H1 (cell line): Measurements from ENCODE around the gene CIB2. TPM values are rescaled to one million over a fixed set of nuclear protein-coding genes. Genes with fewer than 3 reads are reported as not detected.

Experiments
- CTCF ChIA-PET: fragments of 300-600 bp; sonication (Branson Sonifier 250); formaldehyde crosslinking; loops from one replicate; lab custom pipeline; 2021; ENCODE audit not compliant: partially characterized antibody; lab: Charles Lee
- POLR2A ChIA-PET: fragments of 300-600 bp; sonication (Branson Sonifier 250); formaldehyde crosslinking; loops from one replicate; lab custom pipeline; 2021; ENCODE audit warnings: inconsistent platforms; ENCODE audit not compliant: partially characterized antibody; lab: Charles Lee
- DNase-seq, 2 experiments: peaks; one replicate each; pipeline versions ENCODE4 v3.0.0 to v3.0.0-alpha.2; 2010 to 2022; ENCODE audit warnings: low spot score in 2 of 2, low read depth in 1 of 2, mixed read lengths in 1 of 2
- FAIRE-seq: peaks from 2 replicates; lab custom pipeline; 2011; peaks lifted over from hg19 to GRCh38; lab: Jason Lieb, UNC
- H2AFZ ChIP-seq: 2 replicates; pipeline ENCODE4 v1.8.1; 2012; ENCODE audit warnings: low read length, inconsistent platforms
- H2AK5ac ChIP-seq: 2 replicates; pipeline ENCODE4 v1.6.1; 2013; ENCODE audit warnings: low read depth, low read length
- H2BK120ac ChIP-seq: replicated peaks from 2 replicates; pipeline ENCODE3; 2013; ENCODE audit warnings: low read depth, low read length, inconsistent platforms
- H2BK12ac ChIP-seq: 2 replicates; pipeline ENCODE4 v1.6.1; 2013; ENCODE audit warnings: low read depth, low read length
- H2BK15ac ChIP-seq: 2 replicates; pipeline ENCODE4 v1.6.1; 2013; ENCODE audit warnings: low read length
- H2BK20ac ChIP-seq: 2 replicates; pipeline ENCODE4 v1.6.1; 2013; ENCODE audit warnings: low read length
- H2BK5ac ChIP-seq: 2 replicates; pipeline ENCODE4 v1.6.1; 2013; ENCODE audit warnings: low read depth, low read length
- H3K14ac ChIP-seq: 2 replicates; pipeline ENCODE4 v1.6.1; 2013; ENCODE audit warnings: inconsistent platforms; ENCODE audit not compliant: insufficient read length
- H3K18ac ChIP-seq: 2 replicates; pipeline ENCODE4 v1.6.1; 2013; ENCODE audit warnings: low read length; ENCODE audit errors: extremely low read depth
- H3K23ac ChIP-seq: 2 replicates; pipeline ENCODE4 v1.6.1; 2013; ENCODE audit warnings: inconsistent platforms; ENCODE audit not compliant: insufficient read length
- H3K23me2 ChIP-seq: 2 replicates; pipeline ENCODE4 v1.6.1; 2013; ENCODE audit warnings: low read depth, low read length
- H3K27ac ChIP-seq: 2 replicates; pipeline ENCODE4 v1.6.1; 2011; ENCODE audit warnings: low read depth, low read length, inconsistent platforms
- H3K27me3 ChIP-seq, 4 experiments: replicated peaks in 1 of 4; 1 replicate in 1 of 4; 2 replicates in 3 of 4; pipeline versions ENCODE4 v1.6.1 to v1.8.1; 2011 to 2013; ENCODE audit warnings: low read length in 3 of 4, mild to moderate bottlenecking in 3 of 4, inconsistent platforms in 2 of 4, mixed read lengths in 2 of 4, moderate library complexity in 1 of 4; ENCODE audit not compliant: control insufficient read depth in 3 of 4, insufficient read depth in 3 of 4; ENCODE audit errors: extremely low read depth in 1 of 4
- H3K36me3 ChIP-seq, 4 experiments: 2 replicates each; pipeline versions ENCODE4 v1.6.1 to v1.8.1; 2011 to 2013; ENCODE audit warnings: mild to moderate bottlenecking in 4 of 4, low read length in 3 of 4, moderate library complexity in 2 of 4, control low read depth in 1 of 4, inconsistent platforms in 1 of 4; ENCODE audit not compliant: insufficient read depth in 4 of 4, control insufficient read depth in 2 of 4
- H3K4ac ChIP-seq: replicated peaks from 2 replicates; pipeline ENCODE3; 2013; ENCODE audit warnings: low read length, low read depth, mixed read lengths, inconsistent platforms; ENCODE audit not compliant: insufficient read length
- H3K4me1 ChIP-seq, 4 experiments: replicated peaks in 1 of 4; 1 replicate in 1 of 4; 2 replicates in 3 of 4; pipeline versions ENCODE4 v1.6.1 to v1.8.1; 2011 to 2013; ENCODE audit warnings: low read length in 3 of 4, inconsistent platforms in 2 of 4, mixed read lengths in 1 of 4; ENCODE audit not compliant: insufficient read depth in 4 of 4, control insufficient read depth in 3 of 4
- H3K4me2 ChIP-seq, 2 experiments: 2 replicates each; pipeline versions ENCODE4 v1.6.1 to v1.8.1; 2011 to 2013; ENCODE audit warnings: low read depth in 2 of 2, low read length in 2 of 2, control low read depth in 1 of 2, inconsistent platforms in 1 of 2, mild to moderate bottlenecking in 1 of 2; ENCODE audit not compliant: insufficient read depth in 1 of 2
- H3K4me3 ChIP-seq, 4 experiments: fragments of 200-600, 300-600 bp in 1 of 4; sonication (generic), shearing (Covaris generic), sonication (Bioruptor Twin) in 1 of 4; 2 replicates each; pipeline versions ENCODE4 v1.5.1 to v1.8.1; 2011 to 2016; ENCODE audit warnings: low read length in 4 of 4, low read depth in 3 of 4, control low read depth in 2 of 4, inconsistent platforms in 2 of 4, mild to moderate bottlenecking in 2 of 4, mixed read lengths in 1 of 4, moderate library complexity in 1 of 4; ENCODE audit not compliant: insufficient read depth in 2 of 4; ENCODE audit errors: extremely low read depth in 1 of 4
- H3K56ac ChIP-seq: replicated peaks from 2 replicates; pipeline ENCODE3; 2013; ENCODE audit warnings: low read depth, mild to moderate bottlenecking, mixed read lengths, low read length, inconsistent platforms; ENCODE audit not compliant: insufficient read length
- H3K79me1 ChIP-seq: 2 replicates; pipeline ENCODE4 v1.6.1; 2013; ENCODE audit warnings: low read depth, low read length, control low read depth
- H3K79me2 ChIP-seq, 2 experiments: 2 replicates each; pipeline versions ENCODE4 v1.6.1 to v1.8.1; 2012 to 2013; ENCODE audit warnings: low read length in 2 of 2, mild to moderate bottlenecking in 2 of 2, inconsistent platforms in 1 of 2; ENCODE audit not compliant: insufficient read depth in 2 of 2, control insufficient read depth in 1 of 2
- H3K9ac ChIP-seq, 4 experiments: replicated peaks in 1 of 4; 1 replicate in 1 of 4; 2 replicates in 3 of 4; pipeline versions ENCODE4 v1.6.1 to v1.8.1; 2011 to 2013; ENCODE audit warnings: low read depth in 3 of 4, low read length in 3 of 4, control low read depth in 2 of 4, mild to moderate bottlenecking in 2 of 4, moderate library complexity in 2 of 4, inconsistent platforms in 1 of 4; ENCODE audit errors: extremely low read depth in 1 of 4
- H3K9me3 ChIP-seq, 2 experiments: 2 replicates each; pipeline versions ENCODE4 v1.6.1 to v1.8.1; 2012 to 2013; ENCODE audit warnings: mild to moderate bottlenecking in 2 of 2, moderate library complexity in 2 of 2, control low read depth in 1 of 2, inconsistent platforms in 1 of 2, low read depth in 1 of 2, low read length in 1 of 2, mixed read lengths in 1 of 2; ENCODE audit not compliant: insufficient read depth in 2 of 2
- H4K20me1 ChIP-seq, 2 experiments: replicated peaks in 1 of 2; 2 replicates each; pipeline versions ENCODE3 to v1.8.1; 2011 to 2013; ENCODE audit warnings: inconsistent platforms in 2 of 2, low read length in 2 of 2, mild to moderate bottlenecking in 1 of 2; ENCODE audit not compliant: insufficient read depth in 2 of 2, control insufficient read depth in 1 of 2
- H4K5ac ChIP-seq: 2 replicates; pipeline ENCODE4 v1.6.1; 2013; ENCODE audit warnings: low read length, low read depth, mixed read lengths, inconsistent platforms; ENCODE audit not compliant: insufficient read length
- H4K8ac ChIP-seq: 2 replicates; pipeline ENCODE4 v1.8.0; 2013; ENCODE audit warnings: mild to moderate bottlenecking, moderate library complexity, low read length, inconsistent platforms; ENCODE audit not compliant: insufficient read depth; ENCODE audit errors: extremely low read depth
- H4K91ac ChIP-seq: replicated peaks from 2 replicates; pipeline ENCODE3; 2013; ENCODE audit warnings: low read length, mixed read lengths, inconsistent platforms; ENCODE audit not compliant: insufficient read length
- ATF2 ChIP-seq: IDR thresholded peaks from 2 replicates; pipeline ENCODE4 v1.6.1; 2012; ENCODE audit warnings: low read length, inconsistent platforms
- BACH1 ChIP-seq: IDR thresholded peaks from 2 replicates; pipeline ENCODE4 v1.6.1; 2012; ENCODE audit warnings: low read length, improper control_type of control experiment
- CREB1 ChIP-seq: IDR thresholded peaks from 2 replicates; pipeline ENCODE4 v1.6.1; 2012; ENCODE audit warnings: inconsistent platforms
- EGR1 ChIP-seq: IDR thresholded peaks from 2 replicates; pipeline ENCODE4 v1.6.1; 2011; ENCODE audit warnings: low read depth, low read length, borderline replicate concordance
- FOSL1 ChIP-seq: IDR thresholded peaks from 2 replicates; pipeline ENCODE4 v1.6.1; 2011; ENCODE audit warnings: mild to moderate bottlenecking, low read depth, low read length, moderate library complexity; ENCODE audit not compliant: insufficient read depth
- JUN ChIP-seq: IDR thresholded peaks from 2 replicates; pipeline ENCODE4 v1.6.1; 2011; ENCODE audit warnings: low read depth, mild to moderate bottlenecking, improper control_type of control experiment, low read length
- KDM5A ChIP-seq: fragments of 200-600 bp; IDR thresholded peaks from 2 replicates; pipeline ENCODE4 v1.7.1; 2012; ENCODE audit warnings: mild to moderate bottlenecking, low read length, inconsistent platforms, mixed read lengths
- MAFK ChIP-seq: IDR thresholded peaks from 2 replicates; pipeline ENCODE4 v1.6.1; 2012; ENCODE audit warnings: low read depth, mild to moderate bottlenecking, improper control_type of control experiment, low read length
- NANOG ChIP-seq: IDR thresholded peaks from 2 replicates; pipeline ENCODE4 v1.6.1; 2011; ENCODE audit warnings: low read length, low read depth, mild to moderate bottlenecking, inconsistent platforms; ENCODE audit not compliant: insufficient read depth, poor library complexity, severe bottlenecking
- RAD21 ChIP-seq, 2 experiments: IDR thresholded peaks in 1 of 2; conservative IDR thresholded peaks in 1 of 2; 2 replicates each; pipeline ENCODE4 v1.6.1; 2011; ENCODE audit warnings: low read depth in 2 of 2, low read length in 2 of 2, improper control_type of control experiment in 1 of 2, inconsistent platforms in 1 of 2, mild to moderate bottlenecking in 1 of 2, moderate library complexity in 1 of 2
- TAF1 ChIP-seq: IDR thresholded peaks from 2 replicates; pipeline ENCODE4 v1.6.1; 2011; ENCODE audit warnings: mild to moderate bottlenecking, low read depth, low read length
- TEAD4 ChIP-seq: IDR thresholded peaks from 2 replicates; pipeline ENCODE4 v1.6.1; 2012; ENCODE audit warnings: low read depth, low read length, inconsistent platforms, mixed read lengths
- whole genome bisulfite sequencing, 2 experiments: shearing (Covaris generic) in 1 of 2; methylation state at CpG; one replicate each; pipeline versions ENCODE4 v1.1.6 to v1.1.7; 2013 to 2015; ENCODE audit warnings: low lambda C conversion rate in 2 of 2, mixed read lengths in 2 of 2, inconsistent platforms in 1 of 2, low coverage in 1 of 2, missing lambda C conversion rate in 1 of 2; ENCODE audit not compliant: insufficient replicate concordance in 2 of 2, insufficient coverage in 1 of 2, insufficient read length in 1 of 2; ENCODE audit errors: extremely low coverage in 1 of 2, missing lambda C conversion rate in 1 of 2; 5-methylcytosine and 5-hydroxymethylcytosine counted together
- polyA plus RNA-seq, 7 experiments: library from polyadenylated mRNA; depleted of rRNA in 3 of 7; stranded (reverse) in 5 of 7; unstranded in 2 of 7; fragments of >200 nt in 5 of 7; fragments of 200-250 nt in 2 of 7; gene quantifications; 1 replicate in 5 of 7; 2 replicates in 1 of 7; 4 replicates in 1 of 7; pipeline versions ENCODE4 v1.2.1 to v1.2.3, GENCODE V29; 2011 to 2013; ENCODE audit warnings: missing spikeins in 2 of 7, mixed read lengths in 2 of 7
- total RNA-seq: library from RNA; stranded (reverse); fragmentation: NEBNext Ultra II Directional; extraction: Animal tissue kit (Norgen Biotek cat#: 25700); gene quantifications from 2 replicates; pipeline ENCODE4 v1.2.1, GENCODE V29; 2021

Gene CIB2
- total and polyA plus RNA-seq, 2 of the 8 experiments (the other 6 are each of a cell fraction or from before 2014, with no cell fraction given): 41.5 to 45.8 TPM

GRCh38 chr15:78174401-78174800, 43.2 kb upstream of the CIB2 start:
- Histone ChIP-seq H3K9me3 (no peaks in the 10 kb centered on the region), H3K56ac (no peak overlapping the region), H3K4me2 (no peak overlapping the region), H2BK20ac (no peak overlapping the region), H3K4me1 (no peaks in the 10 kb centered on the region), H2BK120ac (no peak overlapping the region), H4K8ac (no peak overlapping the region), H3K4ac (no peak overlapping the region), H2AFZ (no peak overlapping the region), H3K18ac (no peak overlapping the region), H3K23ac (no peak overlapping the region), H3K79me1 (no peaks in the 10 kb centered on the region), H4K91ac (no peak overlapping the region), H4K20me1 (peaks cover 3 to 4% of the 10 kb centered on the region in 2 experiments), H3K36me3 (peaks cover 0 to 6% (median 0%) of the 10 kb centered on the region in 4 experiments; a peak in 3 of 8 replicates), H3K27ac (no peak overlapping the region), H3K27me3 (no peaks in the 10 kb centered on the region), H3K9ac (no peak overlapping the region), H2BK5ac (no peak overlapping the region; the same call in 1 of the 2 replicates), H2BK12ac (no peak overlapping the region), H4K5ac (no peak overlapping the region), H2AK5ac (no peak overlapping the region), H2BK15ac (no peak overlapping the region), H3K23me2 (no peaks in the 10 kb centered on the region), H3K14ac (no peak overlapping the region), H3K4me3 (no peak overlapping the region), H3K79me2 (no peaks in the 10 kb centered on the region)
- POLR2A ChIA-PET: interaction anchor here (0.8 kb wide), 1 partner anchor 9 kb away, joined by 3 read pairs; no protein-coding TSS in a partner anchor
- FAIRE-seq (no peak), DNase-seq (no peak)
- CTCF ChIA-PET: interaction anchor here (0.8 to 19.5 kb wide), 8 partner anchors 8 to 208 kb away, joined by 3 to 285 read pairs (median 6); partner anchors contain the start of gene ACSBG1
- 94% methylated on average over 9 of the region's 9 CpGs; no CpG with 5 or more reads in 1 of the 2 experiments for WGBS, 2 experiments
- TF ChIP-seq MAFK: no peak
- no peak for TF ChIP-seq KDM5A
- no peak for TF ChIP-seq TAF1
- TF ChIP-seq EGR1: no peak
- no peak for TF ChIP-seq JUN
- TF ChIP-seq RAD21 (IDR thresholded peaks at IDR 0.05 in 1 of 2, conservative IDR thresholded peaks at IDR 0.05 in 1 of 2; ENCODE audit: low read depth in 2 of 2, low read length in 2 of 2): no peak
- no peak for TF ChIP-seq NANOG
- no peak for TF ChIP-seq CREB1
- no peak for TF ChIP-seq BACH1
- no peak for TF ChIP-seq ATF2
- TF ChIP-seq TEAD4: no peak
- TF ChIP-seq FOSL1: no peak
